HepG2 (cell line): Measurements from ENCODE around the gene UBTF. TPM values are rescaled to one million over a fixed set of nuclear protein-coding genes. Genes with fewer than 3 reads are reported as not detected.

Experiments used
- ATAC-seq: fragments of 200-7000 bp; cut with Tn5 transposase; 3 replicates; pipeline ENCODE4 v1.9.1; 2020; ENCODE audit warnings: mild to moderate bottlenecking, moderate library complexity
- BruUV-seq: library from RNA; stranded (reverse); fragments of 400-500 nt; replicated peaks from 2 replicates; lab custom pipeline; 2021; lab: Mats Ljungman, UMichigan
- CTCF ChIA-PET: fragments of 300-600 bp; formaldehyde crosslinking; extraction: SDS; loops from one replicate; lab custom pipeline; 2021; ENCODE audit warnings: low total read pairs, inconsistent platforms, low intra/inter-chr PET ratio; lab: Yijun Ruan, JAX
- POLR2A ChIA-PET: fragments of 350-600 bp; sonication (Branson Sonifier 250); formaldehyde crosslinking; loops from one replicate; lab custom pipeline; 2020; ENCODE audit warnings: antibody characterized with exemption, inconsistent platforms; lab: Yijun Ruan, JAX
- DNase-seq: peaks from one replicate; pipeline ENCODE4 v3.0.0-alpha.2; 2015; ENCODE audit warnings: low spot score
- FAIRE-seq: peaks from 3 replicates; lab custom pipeline; 2011; peaks lifted over from hg19 to GRCh38; lab: Jason Lieb, UNC
- H2AFZ ChIP-seq: one replicate; pipeline ENCODE4 v1.6.1; 2011; ENCODE audit warnings: low read length, inconsistent platforms
- H3K27ac ChIP-seq: fragments of 300-600 bp; 3 replicates; pipeline ENCODE4 v1.8.0; 2011; ENCODE audit warnings: mixed run types, mild to moderate bottlenecking, mixed read lengths, low read length, inconsistent platforms; ENCODE audit not compliant: insufficient read depth; ENCODE audit errors: extremely low read length
- H3K27me3 ChIP-seq, 2 experiments: fragments of 200-600 bp in 1 of 2; 2 replicates in 1 of 2; 3 replicates in 1 of 2; pipeline versions ENCODE4 v1.6.0 to v1.8.0; 2011; ENCODE audit warnings: low read length in 2 of 2, mild to moderate bottlenecking in 2 of 2, moderate library complexity in 2 of 2, inconsistent platforms in 1 of 2; ENCODE audit not compliant: insufficient read depth in 2 of 2, control insufficient read depth in 1 of 2
- H3K36me3 ChIP-seq, 2 experiments: fragments of 200-600 bp in 1 of 2; replicated peaks in 1 of 2; 2 replicates in 1 of 2; 3 replicates in 1 of 2; pipeline versions ENCODE4 v1.5.1 to v1.8.0; 2011; ENCODE audit warnings: low read length in 2 of 2, inconsistent platforms in 1 of 2; ENCODE audit not compliant: insufficient read depth in 2 of 2, control insufficient read depth in 1 of 2
- H3K4me1 ChIP-seq: 2 replicates; pipeline ENCODE4 v1.5.1; 2012; ENCODE audit warnings: low read length, inconsistent platforms; ENCODE audit not compliant: insufficient read depth
- H3K4me2 ChIP-seq: 2 replicates; pipeline ENCODE4 v1.6.0; 2011; ENCODE audit warnings: low read depth, low read length, inconsistent platforms
- H3K4me3 ChIP-seq, 3 experiments: fragments of 200-600 bp in 1 of 3; sonication (generic), shearing (Covaris generic) in 1 of 3; replicated peaks in 1 of 3; 2 replicates each; pipeline ENCODE4 v1.5.1; 2011 to 2016; ENCODE audit warnings: low read length in 3 of 3, inconsistent platforms in 2 of 3, low read depth in 2 of 3, mild to moderate bottlenecking in 2 of 3, control low read depth in 1 of 3, mixed read lengths in 1 of 3; ENCODE audit not compliant: insufficient read depth in 1 of 3
- H3K79me2 ChIP-seq: one replicate; pipeline ENCODE4 v1.6.1; 2011; ENCODE audit warnings: low read length, inconsistent platforms; ENCODE audit not compliant: insufficient read depth
- H3K9ac ChIP-seq: 2 replicates; pipeline ENCODE4 v1.6.0; 2011; ENCODE audit warnings: mild to moderate bottlenecking, low read depth, low read length, inconsistent platforms; ENCODE audit not compliant: insufficient read depth
- H3K9me3 ChIP-seq: 2 replicates; pipeline ENCODE4 v1.5.1; 2012; ENCODE audit warnings: mild to moderate bottlenecking, low read length
- H4K20me1 ChIP-seq: 2 replicates; pipeline ENCODE4 v1.6.0; 2011; ENCODE audit warnings: inconsistent platforms, mild to moderate bottlenecking, low read length, moderate library complexity; ENCODE audit not compliant: insufficient read depth
- AGO2 ChIP-seq: fragments of 200-400 bp; formaldehyde crosslinking; optimal IDR thresholded peaks from 2 replicates; pipeline ENCODE3; 2017; ENCODE audit warnings: mild to moderate bottlenecking, low read depth, low read length, moderate library complexity
- ARID4A ChIP-seq: sonication (generic); formaldehyde crosslinking; IDR thresholded peaks from 2 replicates; pipeline ENCODE4 v1.5.0; 2020; ENCODE audit warnings: mild to moderate bottlenecking, missing genetic modification reagents, borderline replicate concordance
- MAFF ChIP-seq: IDR thresholded peaks from 2 replicates; pipeline ENCODE4 v1.6.1; 2011; ENCODE audit warnings: low read depth, low read length, improper control_type of control experiment
- MAFK ChIP-seq, 2 experiments: IDR thresholded peaks in 1 of 2; conservative IDR thresholded peaks in 1 of 2; 2 replicates each; pipeline ENCODE4 v1.6.1; 2011; ENCODE audit warnings: improper control_type of control experiment in 2 of 2, low read length in 2 of 2
- RBFOX2 ChIP-seq: fragments of 200-400 bp; formaldehyde crosslinking; IDR thresholded peaks from 2 replicates; pipeline ENCODE4 v1.6.1; 2017; ENCODE audit warnings: low read depth, mild to moderate bottlenecking, low read length
- ZFP37 ChIP-seq: sonication (generic); formaldehyde crosslinking; IDR thresholded peaks from 2 replicates; pipeline ENCODE4 v1.4.0; 2020; ENCODE audit warnings: missing genetic modification reagents, borderline replicate concordance
- ZNF44 ChIP-seq: sonication (generic); formaldehyde crosslinking; IDR thresholded peaks from 2 replicates; pipeline ENCODE4 v1.5.1; 2020; ENCODE audit warnings: mild to moderate bottlenecking, missing genetic modification reagents
- WGBS: methylation state at CpG from one replicate; pipeline ENCODE4 v1.1.6; 2017; ENCODE audit warnings: low lambda C conversion rate; 5-methylcytosine and 5-hydroxymethylcytosine counted together
- in situ Hi-C: cut with HindIII; loops from 2 replicates; pipeline ENCODE4 v1.10.0; 2017; ENCODE audit warnings: low pct_unique_long_range_greater_than_20kb; ENCODE audit not compliant: extremely low pct_ligation_motif_present
- intact Hi-C: fragments of 100-400 bp; cut with micrococcal nuclease; formaldehyde crosslinking; loops from one replicate; pipeline ENCODE4 v1.10.0; 2022; ENCODE audit not compliant: unreplicated experiment
- polyA plus RNA-seq, 8 experiments: library from polyadenylated mRNA; depleted of rRNA in 3 of 8; stranded (reverse) in 7 of 8; unstranded in 1 of 8; fragments of >200 nt; fragmentation: Illumina TruSeq in 4 of 8; extraction: Trizol in 4 of 8; gene quantifications; 2 replicates each; pipeline versions ENCODE4 v1.2.1 to v1.2.3, GENCODE V29; 2011 to 2016; ENCODE audit warnings: low read depth in 4 of 8, missing spikeins in 1 of 8, mixed read lengths in 1 of 8; ENCODE audit not compliant: insufficient read depth in 1 of 8
- total RNA-seq, 5 experiments: library from RNA; depleted of rRNA; stranded (reverse); fragments of >200 nt; fragmentation: Illumina TruSeq; extraction: Trizol; gene quantifications; 2 replicates each; pipeline ENCODE4 v1.2.3, GENCODE V29; 2016; ENCODE audit warnings: low read depth in 1 of 5

UBTF gene
- total and polyA plus RNA-seq, 2 of the 13 experiments (the other 11 are each of a cell fraction or from before 2014, with no cell fraction given): 15.2 to 60.9 TPM

- Histone ChIP-seq H3K9ac (no peak overlapping the region), H3K27me3 (no peaks in the 10 kb centered on the region; a peak in 1 of 5 replicates), H3K79me2 (peaks cover 27% of the 10 kb centered on the region), H2AFZ (no peak overlapping the region), H3K36me3 (peaks cover 3 to 23% of the 10 kb centered on the region in 2 experiments; a peak in 4 of 5 replicates), H3K4me3 (no peak overlapping the region), H3K4me1 (peaks cover 50% of the 10 kb centered on the region), H3K27ac (peak overlapping the region; percentile 87), H4K20me1 (peaks cover 5% of the 10 kb centered on the region; the same call in 1 of the 2 replicates), H3K4me2 (no peak overlapping the region), H3K9me3 (no peaks in the 10 kb centered on the region)
- intact Hi-C loops: no loop called here
- ATAC-seq (no peak), DNase-seq (no peak), FAIRE-seq (no peak)
- ChIA-PET CTCF (no interaction called here), POLR2A (interaction anchor here (2.8 to 5.2 kb wide), 3 partner anchors 12 to 74 kb away, joined by 7 to 71 read pairs (median 8); partner anchors contain the start of genes ASB16 and ATXN7L3)
- WGBS: 94% methylated on average over 2 of the region's 2 CpGs
- peak; percentile 65 to 91 for TF ChIP-seq MAFK (conservative IDR thresholded peaks at IDR 0.05 in 1 of 2, IDR thresholded peaks at IDR 0.05 in 1 of 2; ENCODE audit: low read length in 2 of 2)
- TF ChIP-seq ZNF44 (CRISPR knock-in tag): no peak
- peak; percentile 74 for TF ChIP-seq MAFF
- in situ Hi-C loops: loop anchor here (10.0 kb wide), 1 partner anchor 62 kb away; no protein-coding TSS in a partner anchor
- no TSS peak for BruUV-seq
Observed at GRCh38 chr17:44183024-44183423, 36.5 kb downstream of the UBTF start.

GRCh38 chr17:44178133-44178532 is 41.3 kb downstream of the UBTF start:
- no peak overlapping the region for H3K4me3 ChIP-seq
- no peak; the same call in 1 of the 3 replicates for ATAC-seq
- in situ Hi-C loops: no loop called here

More at GRCh38 chr17:44178133-44178532, 41.3 kb downstream of the UBTF start:
- no peaks in the 10 kb centered on the region for H3K79me2 ChIP-seq
- CTCF ChIA-PET: no interaction called here
- H3K27ac ChIP-seq: no peak overlapping the region
- FAIRE-seq: no peak
- no peak overlapping the region for H3K9ac ChIP-seq
- TF ChIP-seq RBFOX2: peak; percentile 44; the same call in 1 of the 2 replicates
- TF ChIP-seq ARID4A (CRISPR knock-in tag): no peak
- no peak for TF ChIP-seq ZFP37 (CRISPR knock-in tag)
- TF ChIP-seq AGO2: peak; percentile 29
- H2AFZ ChIP-seq: no peak overlapping the region
- peaks cover 18% of the 10 kb centered on the region for H3K4me1 ChIP-seq
- POLR2A ChIA-PET: no interaction called here
- no peaks in the 10 kb centered on the region; the same call in 1 of the 2 replicates for H4K20me1 ChIP-seq
- no peak for DNase-seq
- 95% methylated on average over 4 of the region's 14 CpGs for WGBS
- peaks cover 5 to 28% of the 10 kb centered on the region in 2 experiments for H3K36me3 ChIP-seq
- no peaks in the 10 kb centered on the region for H3K9me3 ChIP-seq
- H3K27me3 ChIP-seq: no peaks in the 10 kb centered on the region
- intact Hi-C loops: no loop called here
- BruUV-seq: no TSS peak
- no peak overlapping the region for H3K4me2 ChIP-seq
